Activated CD4-positive, CD25-positive, alpha-beta regulatory T cell (primary cell): ENCODE results near the gene SARDH.
A peak's percentile ranks its signal among the peaks of the same experiment; 100 is the strongest.

Experiments
- DNase-seq, 4 experiments: peaks; one replicate each; lab custom pipeline; 2025; lab: John Stamatoyannopoulos, UW

The SARDH gene, protein sequence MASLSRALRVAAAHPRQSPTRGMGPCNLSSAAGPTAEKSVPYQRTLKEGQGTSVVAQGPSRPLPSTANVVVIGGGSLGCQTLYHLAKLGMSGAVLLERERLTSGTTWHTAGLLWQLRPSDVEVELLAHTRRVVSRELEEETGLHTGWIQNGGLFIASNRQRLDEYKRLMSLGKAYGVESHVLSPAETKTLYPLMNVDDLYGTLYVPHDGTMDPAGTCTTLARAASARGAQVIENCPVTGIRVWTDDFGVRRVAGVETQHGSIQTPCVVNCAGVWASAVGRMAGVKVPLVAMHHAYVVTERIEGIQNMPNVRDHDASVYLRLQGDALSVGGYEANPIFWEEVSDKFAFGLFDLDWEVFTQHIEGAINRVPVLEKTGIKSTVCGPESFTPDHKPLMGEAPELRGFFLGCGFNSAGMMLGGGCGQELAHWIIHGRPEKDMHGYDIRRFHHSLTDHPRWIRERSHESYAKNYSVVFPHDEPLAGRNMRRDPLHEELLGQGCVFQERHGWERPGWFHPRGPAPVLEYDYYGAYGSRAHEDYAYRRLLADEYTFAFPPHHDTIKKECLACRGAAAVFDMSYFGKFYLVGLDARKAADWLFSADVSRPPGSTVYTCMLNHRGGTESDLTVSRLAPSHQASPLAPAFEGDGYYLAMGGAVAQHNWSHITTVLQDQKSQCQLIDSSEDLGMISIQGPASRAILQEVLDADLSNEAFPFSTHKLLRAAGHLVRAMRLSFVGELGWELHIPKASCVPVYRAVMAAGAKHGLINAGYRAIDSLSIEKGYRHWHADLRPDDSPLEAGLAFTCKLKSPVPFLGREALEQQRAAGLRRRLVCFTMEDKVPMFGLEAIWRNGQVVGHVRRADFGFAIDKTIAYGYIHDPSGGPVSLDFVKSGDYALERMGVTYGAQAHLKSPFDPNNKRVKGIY

DNA sequence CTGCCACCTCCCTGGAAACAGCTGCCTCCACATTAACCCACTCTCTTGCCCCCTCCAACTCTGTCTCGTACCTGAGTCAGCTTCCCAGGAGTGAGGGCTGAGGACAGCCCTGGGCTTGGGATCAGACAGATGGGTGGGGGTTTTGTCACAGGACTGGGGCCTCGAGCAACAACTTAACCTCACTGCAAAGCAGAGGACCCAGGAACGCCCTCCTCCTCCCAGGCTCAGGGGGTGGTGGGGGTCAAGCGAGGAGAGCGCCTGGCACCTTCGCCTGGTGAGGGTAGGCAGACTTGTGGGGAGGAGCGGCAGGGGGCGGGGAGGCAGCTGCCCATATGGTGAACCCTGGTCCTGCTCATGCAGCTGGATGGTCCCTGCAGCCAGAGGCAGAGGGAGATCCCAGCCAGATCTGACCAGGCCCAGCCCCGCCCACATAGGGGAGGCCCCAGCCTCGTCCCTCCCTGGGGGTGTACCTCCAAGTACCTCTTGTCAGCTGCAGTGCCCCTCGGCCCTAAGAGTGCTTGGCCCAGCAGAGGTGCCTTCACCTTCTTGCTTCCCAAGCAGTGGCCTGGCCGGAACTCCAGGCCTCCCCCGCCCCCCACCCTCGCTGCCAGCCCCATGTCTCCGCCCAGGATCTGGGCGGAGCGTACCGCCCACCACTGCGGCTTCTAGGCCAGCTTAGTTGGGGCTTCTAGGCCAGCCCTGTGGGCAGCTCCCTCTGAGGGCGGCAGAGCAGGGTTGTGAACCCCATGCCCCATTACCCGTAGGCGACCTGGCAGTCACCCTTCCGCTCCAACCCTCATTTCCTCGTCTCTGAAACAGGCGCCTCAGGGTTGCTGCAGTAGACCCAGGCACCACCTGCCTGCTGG is at the start of gene SARDH:
Gene SARDH, minus strand, starts transcription at position 579 of the 866 bp plus-strand sequence. CDS start 4,179 bp downstream, outside the sequence.
- no peak for DNase-seq

DNA sequence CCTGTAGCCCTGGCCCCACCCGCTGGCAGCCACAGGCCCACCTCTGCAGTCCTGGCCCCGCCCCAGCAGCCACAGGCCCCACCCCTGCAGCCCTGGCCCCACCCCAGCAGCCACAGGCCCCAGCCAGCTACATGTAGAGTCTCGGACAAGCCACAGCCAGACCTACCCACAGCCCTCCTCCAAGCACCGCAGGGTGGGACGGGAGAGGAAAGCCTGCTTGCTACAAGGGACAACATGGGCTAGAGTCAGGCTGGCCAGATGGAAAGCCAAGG is 49.5 kb upstream of the SARDH start:
- no peak for DNase-seq

DNA sequence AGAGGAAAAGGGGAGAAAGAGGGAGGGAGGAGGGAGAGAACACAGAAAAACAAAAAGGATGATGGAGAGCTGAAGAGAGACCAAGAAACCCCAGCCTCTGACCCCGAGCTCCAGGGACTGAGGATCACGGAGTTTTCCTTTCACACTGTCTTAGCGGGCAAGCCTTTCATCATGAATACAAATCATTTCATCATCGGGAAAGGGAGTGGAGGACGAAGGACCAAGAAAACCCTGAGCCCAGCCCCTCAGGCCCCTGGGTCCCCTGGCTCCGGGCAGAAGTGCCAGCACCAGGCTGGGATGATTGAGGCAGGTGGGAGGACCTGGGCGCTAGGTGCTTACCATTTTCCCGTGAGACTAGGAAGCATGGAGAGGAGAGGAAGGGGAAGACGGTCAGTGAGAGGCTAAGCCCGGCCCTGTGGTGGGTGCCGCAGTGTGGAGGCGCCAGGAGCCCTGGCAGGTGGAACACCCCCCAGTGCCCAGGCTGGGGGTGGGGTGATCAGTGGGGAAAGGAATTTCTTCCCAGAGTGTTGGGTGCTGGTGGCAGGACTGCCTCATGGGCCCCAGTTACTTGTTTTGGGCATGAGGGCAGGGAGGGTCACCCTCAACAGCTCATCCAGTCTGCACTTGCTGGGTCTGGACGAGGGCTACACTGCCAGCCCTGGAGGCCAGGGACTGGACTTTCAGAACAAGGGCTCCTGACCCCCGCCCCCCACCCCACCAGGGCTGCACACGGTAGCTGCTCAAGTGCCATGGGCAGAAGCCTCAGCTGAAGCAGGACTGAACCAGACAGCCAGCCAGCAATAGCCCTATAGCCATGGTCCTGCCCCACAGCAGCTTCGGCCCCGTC is 49.0 kb upstream of the SARDH start:
- DNase-seq = no peak

DNA sequence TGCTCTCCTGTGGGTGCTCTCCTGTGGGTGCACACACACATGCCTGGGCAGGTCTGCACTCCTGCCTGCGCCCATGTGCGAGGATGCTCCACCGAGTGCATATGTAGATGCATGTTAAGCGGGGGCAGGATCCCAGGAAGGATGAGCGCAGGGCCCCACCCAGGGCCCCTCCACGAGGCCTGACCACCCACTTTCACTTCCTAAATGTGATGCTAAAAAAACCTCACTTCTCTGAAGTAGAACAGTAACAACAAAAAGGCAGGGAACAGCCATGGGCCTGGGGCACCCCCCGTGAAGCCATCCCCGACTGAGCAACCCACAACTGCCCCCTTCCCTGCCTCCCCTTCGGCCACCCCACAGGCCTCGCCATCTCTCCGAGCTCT is 48.2 kb upstream of the SARDH start:
- no peak for DNase-seq

DNA sequence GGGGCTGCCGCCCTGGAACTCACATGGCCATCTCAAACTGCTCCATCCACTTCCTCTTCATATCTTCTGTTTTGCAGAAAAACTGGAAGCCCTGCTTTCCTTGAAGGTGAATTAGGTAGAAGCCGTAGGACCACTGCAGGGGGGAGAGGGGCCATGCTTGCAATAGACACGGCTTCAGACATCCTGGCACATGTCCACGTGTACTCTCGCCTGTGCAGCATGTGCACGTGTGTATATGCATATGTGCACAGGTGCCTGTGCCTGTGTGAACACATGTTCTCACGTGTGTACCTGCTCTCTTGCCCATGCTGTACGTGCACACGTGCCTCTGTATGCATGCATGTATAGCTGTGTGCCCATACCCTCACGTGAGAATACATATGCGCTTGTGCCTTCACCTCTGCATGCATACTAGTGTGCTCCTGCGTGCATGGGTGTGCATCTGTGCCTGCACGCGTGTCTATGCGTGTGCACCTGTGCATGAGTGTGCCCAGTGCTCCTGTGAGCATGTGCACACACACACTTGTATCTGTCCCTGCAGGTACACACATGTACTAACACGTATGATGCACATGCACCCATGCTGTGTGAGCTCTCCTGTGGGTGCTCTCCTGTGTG is 47.7 kb upstream of the SARDH start:
- DNase-seq = no peak

DNA sequence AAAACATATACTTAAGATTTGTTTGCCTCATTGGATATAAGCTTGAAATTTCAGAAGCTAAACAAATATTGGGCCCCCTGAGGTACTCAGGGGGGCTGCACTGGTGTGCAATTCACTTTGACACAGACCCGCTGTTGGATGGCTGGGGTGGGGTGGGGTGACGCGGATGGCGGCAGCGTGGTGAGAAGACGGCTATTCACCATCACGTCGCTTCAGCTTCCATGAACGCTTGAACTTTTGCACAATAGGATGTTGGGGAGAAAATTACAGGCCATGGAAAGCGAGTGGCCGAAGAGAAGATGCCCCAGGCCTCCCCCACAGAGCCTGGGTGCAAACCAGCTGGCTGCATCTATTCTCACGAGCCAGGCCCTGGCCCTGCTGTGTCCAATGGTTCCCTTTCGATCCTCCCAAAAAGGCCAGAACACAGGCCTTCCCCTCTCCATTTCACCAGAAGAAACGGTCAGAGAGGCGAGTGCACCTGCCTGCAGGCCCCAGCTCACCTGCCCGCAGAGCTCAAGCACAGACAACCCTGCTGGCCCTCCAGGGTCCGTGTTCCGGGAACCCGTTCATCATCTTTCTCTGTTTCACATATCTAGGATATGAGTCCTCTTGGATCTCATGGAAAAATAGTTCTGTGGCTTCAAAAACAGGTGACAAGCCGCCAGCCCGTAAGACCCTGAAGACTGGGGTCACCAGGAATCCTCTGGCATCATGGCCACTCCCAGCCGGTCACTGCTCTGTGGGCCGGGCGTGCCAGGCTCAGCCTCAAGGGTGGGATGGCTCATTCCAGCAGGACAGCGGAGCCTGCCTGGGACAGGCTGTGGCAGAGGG is 46.8 kb upstream of the SARDH start:
- DNase-seq = no peak

DNA sequence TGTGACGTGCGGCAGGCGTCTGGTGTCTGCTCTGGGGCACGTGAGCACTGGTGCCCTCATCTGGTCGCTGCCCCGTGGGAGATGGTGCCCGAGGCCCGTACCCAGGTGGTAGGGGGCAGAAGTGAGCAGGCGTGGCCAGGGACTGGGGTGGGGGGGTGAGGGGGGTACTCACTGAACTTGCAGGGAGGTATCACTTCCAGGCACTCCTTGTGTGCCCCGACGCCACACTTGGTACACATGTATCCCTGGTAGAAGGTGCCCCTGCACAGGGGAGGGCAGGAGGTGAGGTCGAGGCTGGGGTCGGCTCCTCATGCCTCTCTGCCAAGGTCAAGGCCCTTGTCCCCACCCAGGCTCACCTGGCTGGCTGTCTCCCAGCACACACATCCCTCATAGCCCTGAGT is 45.2 kb upstream of the SARDH start:
- DNase-seq = no peak

DNA sequence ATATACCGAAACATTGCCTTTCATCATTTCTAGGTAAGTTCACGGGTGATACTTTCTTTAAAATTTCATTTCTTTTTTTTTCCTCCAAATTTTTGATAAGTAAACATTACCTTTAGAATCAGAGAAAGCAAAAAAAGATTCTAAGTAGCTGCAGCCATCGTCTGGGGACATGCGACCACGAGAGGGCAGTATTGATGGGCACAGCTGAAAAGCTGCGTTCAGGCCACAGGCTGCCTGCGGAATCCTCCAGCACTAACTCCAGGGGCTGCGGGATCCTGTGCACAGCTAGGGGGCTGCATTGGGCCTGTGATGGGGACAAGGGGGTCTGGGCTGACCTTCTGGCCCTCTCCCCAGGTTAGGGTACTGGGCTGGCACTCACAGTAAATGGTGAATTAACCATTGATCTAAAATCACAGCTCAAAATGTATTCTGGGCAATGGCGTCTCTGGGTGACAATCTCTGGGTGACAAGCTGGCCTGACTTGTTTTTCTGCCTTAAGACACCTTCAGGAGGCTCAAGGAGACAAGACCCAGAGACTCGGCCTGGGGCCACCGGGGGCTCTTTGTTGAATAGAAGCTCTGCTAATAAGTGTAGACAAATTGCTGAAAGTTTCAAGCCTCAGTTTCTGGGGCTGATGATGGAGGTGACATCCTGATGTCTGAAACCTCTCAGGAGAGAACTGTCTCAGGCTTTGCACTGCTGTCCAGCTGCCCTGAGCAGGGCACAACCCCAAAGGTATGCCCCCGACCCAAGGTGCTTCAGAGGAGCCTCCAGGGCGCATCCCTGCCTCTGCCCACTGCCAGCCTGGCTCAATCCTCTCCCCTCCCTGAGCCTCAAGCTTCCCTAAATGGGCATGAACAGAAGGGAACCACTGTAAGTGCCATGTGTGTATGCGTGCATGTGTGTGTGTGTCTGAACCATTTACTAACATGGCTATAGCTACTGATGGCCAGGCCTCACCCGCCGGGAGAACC is 44.3 kb upstream of the SARDH start:
- peak; percentile 32 to 47 (median 41) for DNase-seq

DNA sequence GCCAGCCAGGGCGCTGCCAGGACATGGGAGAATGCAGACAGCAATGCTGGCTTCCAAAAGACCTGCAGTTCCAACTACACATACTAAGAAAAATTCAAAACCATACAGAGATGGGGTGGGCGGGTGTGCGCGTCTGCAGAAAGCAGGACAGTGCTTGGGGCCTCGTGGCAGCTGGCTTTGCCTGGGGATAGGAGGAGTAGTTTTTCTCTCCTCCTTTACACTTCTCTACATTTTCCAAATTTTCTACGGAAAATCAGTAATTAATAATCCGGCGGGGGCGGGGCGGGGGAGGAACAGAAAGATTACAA is 43.6 kb upstream of the SARDH start:
- no peak for DNase-seq

DNA sequence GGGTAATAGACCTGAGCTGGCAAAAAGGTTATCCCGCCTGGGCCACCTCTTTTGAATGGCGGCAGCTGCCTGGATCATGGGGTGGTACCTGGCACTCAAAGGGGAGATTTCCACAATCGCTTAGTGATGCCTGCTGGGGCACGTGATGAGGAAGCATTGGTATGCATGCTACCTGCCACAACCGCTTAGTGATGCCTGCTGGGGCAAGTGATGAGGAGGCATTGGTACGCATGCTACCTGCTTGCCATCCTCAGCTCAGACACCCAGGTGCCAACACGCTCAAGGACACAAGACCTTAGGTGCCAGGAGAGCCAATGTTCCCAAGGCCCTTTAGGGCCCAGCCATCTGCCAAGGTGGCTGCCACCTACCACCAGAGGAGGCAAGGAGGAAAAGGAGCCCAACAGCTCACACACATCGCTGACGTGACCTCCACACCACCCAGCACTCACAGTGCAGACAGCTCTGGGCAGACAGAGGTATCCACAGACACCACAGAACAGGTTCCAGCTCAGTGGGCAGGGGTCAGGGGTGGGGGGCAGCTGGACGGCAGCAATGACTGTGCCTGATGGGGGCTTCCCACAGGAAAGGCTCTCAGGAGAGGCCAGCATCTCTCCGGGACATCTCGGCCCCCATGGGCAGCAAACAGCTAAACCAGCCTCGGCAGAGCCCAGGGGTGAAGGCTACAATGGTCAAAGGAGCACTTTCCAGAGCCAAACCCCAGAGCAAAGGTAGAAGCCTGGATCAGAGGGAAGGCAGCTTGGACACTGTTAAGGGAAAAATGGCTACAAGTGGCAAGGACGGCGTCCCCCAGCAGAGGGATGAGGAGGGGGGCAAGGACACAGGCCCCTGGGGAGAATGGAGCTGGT is 43.0 kb upstream of the SARDH start:
- DNase-seq = no peak

DNA sequence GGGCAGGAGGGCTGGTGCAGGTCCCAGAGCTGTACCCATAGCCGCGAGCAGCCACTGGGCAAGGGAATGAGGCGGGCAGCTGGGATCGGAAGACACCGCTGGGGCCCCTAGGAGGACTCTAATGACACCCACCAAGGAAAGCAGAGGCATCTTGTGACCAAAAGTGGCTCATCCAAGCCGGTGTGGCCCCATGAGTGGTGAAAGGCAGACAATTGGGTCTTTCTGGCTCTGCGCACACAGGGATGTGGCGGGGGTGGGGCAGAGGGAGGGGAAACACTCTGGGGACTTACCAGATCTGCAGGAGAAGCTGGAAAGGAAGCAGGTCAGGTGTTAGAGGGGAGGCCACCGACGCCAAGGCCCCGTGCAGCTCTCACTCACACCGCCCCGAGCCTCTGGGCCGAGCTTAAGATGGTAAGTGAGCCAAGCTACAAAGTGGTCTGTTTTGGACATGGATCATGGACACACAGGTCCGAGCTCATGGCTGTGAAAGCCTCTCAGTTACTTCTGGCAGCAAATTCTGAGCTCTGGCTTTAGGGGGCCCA is 42.3 kb upstream of the SARDH start:
- no peak for DNase-seq

DNA sequence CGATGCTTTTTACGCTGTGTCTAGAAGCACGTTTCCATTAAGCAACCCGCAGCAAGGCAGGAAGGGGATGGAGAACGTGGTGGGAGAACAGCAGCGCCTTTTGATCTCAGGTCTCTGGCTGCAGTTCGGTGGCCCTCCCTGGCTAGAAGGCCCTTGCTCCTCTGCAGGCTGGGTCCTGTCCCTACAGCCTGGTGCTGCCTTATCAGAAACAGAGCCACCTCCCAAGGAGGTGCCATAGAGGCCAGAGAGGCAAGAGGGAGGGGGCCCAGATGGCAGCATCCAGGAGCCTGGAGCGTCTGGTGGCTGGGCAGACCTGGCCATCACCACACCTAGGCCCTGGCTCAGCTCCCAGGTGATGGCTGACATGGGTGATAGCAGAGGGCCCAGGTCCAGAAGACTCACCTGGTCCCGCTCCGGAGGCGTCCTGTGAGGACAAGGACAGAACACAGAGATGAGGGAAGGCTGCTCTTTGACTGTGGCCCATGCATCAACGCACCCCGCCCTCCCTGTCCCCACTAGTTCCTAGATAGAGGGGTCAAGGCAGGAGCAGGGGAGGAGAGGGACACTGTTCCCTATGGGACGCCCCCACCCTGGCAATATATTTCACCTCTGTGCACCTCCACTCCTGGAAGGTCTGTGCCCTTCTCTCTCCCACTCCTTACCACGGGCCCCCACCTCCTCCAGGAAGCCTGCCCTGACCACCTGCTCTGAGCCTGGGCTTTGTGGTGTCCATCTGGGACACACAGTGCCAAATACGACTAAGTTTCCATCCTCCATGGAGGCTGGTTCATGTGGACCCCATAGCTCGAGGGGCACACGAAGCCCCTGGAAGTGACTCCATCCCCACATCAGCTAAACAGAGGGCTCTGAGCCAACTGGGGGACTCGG is 41.6 kb upstream of the SARDH start:
- no peak for DNase-seq

DNA sequence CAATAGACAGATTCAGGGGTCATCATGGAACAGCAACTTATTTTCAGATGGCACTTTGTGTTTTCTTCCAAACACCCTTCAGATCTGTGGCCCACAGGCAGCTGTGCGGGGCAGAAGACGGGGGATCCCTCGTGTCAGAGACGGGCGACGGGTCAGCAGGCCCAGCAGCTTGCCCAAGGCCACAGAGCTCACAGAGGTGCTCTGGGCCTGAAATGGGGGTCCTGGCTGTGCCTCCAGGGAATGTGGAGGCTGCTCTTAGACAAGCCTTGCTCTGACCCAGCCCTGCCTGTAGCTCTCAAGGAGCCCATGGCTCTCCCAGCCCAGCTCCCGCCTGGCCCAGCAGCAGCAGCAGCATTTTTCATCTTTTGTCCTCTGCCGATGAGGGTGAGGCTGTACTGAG is 40.9 kb upstream of the SARDH start:
- DNase-seq = no peak

DNA sequence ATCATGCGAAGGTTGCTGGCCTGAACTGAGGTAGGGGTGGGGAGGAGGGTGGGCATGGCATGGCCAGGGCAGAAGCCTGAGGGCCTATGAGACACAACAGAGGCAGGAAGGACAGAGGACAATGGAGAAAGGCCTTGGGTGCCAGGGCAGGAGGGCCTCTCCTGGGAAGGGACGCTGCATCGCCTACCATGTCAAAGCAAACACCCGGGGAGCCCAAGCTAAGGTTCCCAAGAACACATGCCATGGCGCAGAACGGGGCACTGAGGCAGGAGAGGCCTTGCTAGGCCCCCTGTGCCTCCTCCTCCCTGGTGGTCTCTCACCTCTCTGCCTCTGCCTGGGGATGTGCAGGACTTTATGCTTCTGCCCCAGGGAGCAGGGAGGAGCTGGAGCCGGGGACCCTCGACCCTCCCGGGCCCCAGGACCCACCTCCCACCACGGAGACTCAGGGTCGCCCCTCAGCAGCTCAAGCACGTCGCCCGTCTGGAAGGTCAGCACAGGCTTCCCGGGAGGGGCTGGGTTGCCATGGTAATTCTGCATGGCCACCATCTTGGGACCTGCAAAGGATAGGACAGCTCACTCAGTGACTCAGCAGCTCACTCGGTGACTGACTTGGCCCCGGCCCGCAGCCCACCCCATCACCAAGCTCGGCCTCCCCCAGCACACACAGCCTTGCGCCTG is 40.3 kb upstream of the SARDH start:
- DNase-seq = no peak

DNA sequence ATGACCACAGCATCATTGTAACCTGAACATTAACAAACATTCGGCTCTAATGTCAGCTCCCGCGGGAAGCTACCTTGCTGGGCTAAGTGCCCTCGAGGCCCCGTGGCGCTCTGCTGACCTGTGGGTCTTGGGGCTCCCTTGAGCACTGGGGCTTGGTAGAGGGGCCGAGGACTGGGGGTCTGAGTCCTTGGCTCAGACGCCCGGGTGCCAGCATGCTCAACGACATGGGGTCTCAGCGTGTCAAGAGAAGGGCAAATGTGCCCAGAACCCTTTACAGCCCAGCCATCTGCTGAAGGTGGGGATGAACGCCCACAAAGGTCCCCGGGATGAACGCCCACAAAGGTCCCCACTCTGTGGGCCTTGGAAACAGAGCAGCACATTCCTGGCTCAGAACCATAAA is 39.7 kb upstream of the SARDH start:
- DNase-seq = no peak
